ENCODE data around the gene PLA2G1B. TPM values are rescaled to one million over a fixed set of nuclear protein-coding genes. Genes with fewer than 3 reads are reported as not detected.

The PLA2G1B gene
- total RNA-seq, 1 donor from 2014 or later, result 0.60 TPM

Other genes with a start within 250 kb of the PLA2G1B start
- 36.7 and 38.1 TPM in 2 replicates for gene RAB35, start 211.0 kb downstream of the PLA2G1B start, total RNA-seq
- 117 and 131 TPM in 2 replicates for gene GCN1, start 133.1 kb downstream of the PLA2G1B start, total RNA-seq
- gene RPLP0, start 126.7 kb downstream of the PLA2G1B start, total RNA-seq, result 2,127 and 2,195 TPM in 2 replicates
- 71.4 and 71.8 TPM in 2 replicates for gene PXN, start 62.0 kb downstream of the PLA2G1B start, total RNA-seq
- gene RNU4-2, start 35.9 kb downstream of the PLA2G1B start, total RNA-seq, result 8,238 and 8,322 TPM in 2 replicates
- gene RNU4-1, start 34.5 kb downstream of the PLA2G1B start, total RNA-seq, result 6,474 and 7,038 TPM in 2 replicates
- 4.5 and 4.9 TPM in 2 replicates for gene SIRT4, start 25.5 kb downstream of the PLA2G1B start, total RNA-seq
- gene MSI1, start 41.4 kb upstream of the PLA2G1B start, total RNA-seq, result 122 and 127 TPM in 2 replicates
- 318 and 343 TPM in 2 replicates for gene COX6A1, start 110.3 kb upstream of the PLA2G1B start, total RNA-seq
- gene TRIAP1, start 118.6 kb upstream of the PLA2G1B start, total RNA-seq, result 32.4 and 33.5 TPM in 2 replicates
- 28.0 and 30.9 TPM in 2 replicates for gene GATC, start 118.7 kb upstream of the PLA2G1B start, total RNA-seq
- 282 and 286 TPM in 2 replicates for gene SRSF9, start 142.0 kb upstream of the PLA2G1B start, total RNA-seq
- gene DYNLL1, start 168.3 kb upstream of the PLA2G1B start, total RNA-seq, result 356 and 386 TPM in 2 replicates
- gene COQ5, start 201.4 kb upstream of the PLA2G1B start, total RNA-seq, result 33.3 and 36.2 TPM in 2 replicates
- gene RNF10, start 206.6 kb upstream of the PLA2G1B start, total RNA-seq, result 167 and 171 TPM in 2 replicates